ENCODE results near the gene TNFSF9. TPM values are rescaled to one million over a fixed set of nuclear protein-coding genes. Genes with fewer than 3 reads are reported as not detected.

TNFSF9 gene
- total RNA-seq, 2 experiments from 2014 or later = 1.5 to 1.8 TPM

DNA sequence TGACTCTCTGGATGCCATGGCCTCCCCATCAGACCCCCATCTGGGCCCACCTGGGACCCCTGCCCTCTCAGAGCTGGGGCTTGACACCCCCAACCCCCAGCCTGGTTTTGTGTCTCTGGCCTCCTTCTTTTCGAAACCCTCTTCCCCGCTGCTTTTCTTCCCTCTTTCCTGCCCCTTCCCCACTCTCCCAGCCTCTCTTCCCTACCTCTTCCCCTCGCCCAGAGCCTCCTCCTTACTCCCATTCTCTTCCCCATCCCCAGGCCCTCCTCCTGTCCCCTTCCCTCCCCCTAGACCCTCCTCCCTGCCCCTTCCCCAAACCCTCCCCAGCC, 2.1 kb downstream of the TNFSF9 start:
- Histone ChIP-seq H3K4me1 (ENCODE audit: insufficient read depth, low read length) (peaks cover 55% of the 10 kb centered on the region), H3K27ac (ENCODE audit: low read depth in 1 of 2, low read length in 2 of 2) (no peak overlapping the region), H3K9me3 (ENCODE audit: control insufficient read depth in 1 of 2, insufficient read depth in 1 of 2, low read length in 2 of 2) (no peaks in the 10 kb centered on the region), H3K36me3 (ENCODE audit: insufficient read depth, low read length) (no peaks in the 10 kb centered on the region), H3K4me3 (ENCODE audit: low read length) (peak overlapping the region; percentile 55), H3K27me3 (ENCODE audit: control insufficient read depth in 1 of 2, insufficient read depth in 2 of 2, low read length in 2 of 2) (peaks cover 15 to 23% of the 10 kb centered on the region in 2 experiments)
- POLR2A ChIA-PET = no interaction called here
- ATAC-seq (ENCODE audit: poor library complexity) = no peak
- peaks cover 55% of the 10 kb centered on the region for H3K4me1 Mint-ChIP-seq (ENCODE audit: low read depth)
- no peaks in the 10 kb centered on the region for H3K9me3 Mint-ChIP-seq
- TF ChIP-seq, protein P1, sequence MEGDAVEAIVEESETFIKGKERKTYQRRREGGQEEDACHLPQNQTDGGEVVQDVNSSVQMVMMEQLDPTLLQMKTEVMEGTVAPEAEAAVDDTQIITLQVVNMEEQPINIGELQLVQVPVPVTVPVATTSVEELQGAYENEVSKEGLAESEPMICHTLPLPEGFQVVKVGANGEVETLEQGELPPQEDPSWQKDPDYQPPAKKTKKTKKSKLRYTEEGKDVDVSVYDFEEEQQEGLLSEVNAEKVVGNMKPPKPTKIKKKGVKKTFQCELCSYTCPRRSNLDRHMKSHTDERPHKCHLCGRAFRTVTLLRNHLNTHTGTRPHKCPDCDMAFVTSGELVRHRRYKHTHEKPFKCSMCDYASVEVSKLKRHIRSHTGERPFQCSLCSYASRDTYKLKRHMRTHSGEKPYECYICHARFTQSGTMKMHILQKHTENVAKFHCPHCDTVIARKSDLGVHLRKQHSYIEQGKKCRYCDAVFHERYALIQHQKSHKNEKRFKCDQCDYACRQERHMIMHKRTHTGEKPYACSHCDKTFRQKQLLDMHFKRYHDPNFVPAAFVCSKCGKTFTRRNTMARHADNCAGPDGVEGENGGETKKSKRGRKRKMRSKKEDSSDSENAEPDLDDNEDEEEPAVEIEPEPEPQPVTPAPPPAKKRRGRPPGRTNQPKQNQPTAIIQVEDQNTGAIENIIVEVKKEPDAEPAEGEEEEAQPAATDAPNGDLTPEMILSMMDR (IDR thresholded peaks at IDR 0.05) = no peak
- H3K4me3 Mint-ChIP-seq = peak overlapping the region; percentile 47
- no peak overlapping the region for H3K27ac Mint-ChIP-seq
- peaks cover 54% of the 10 kb centered on the region for H3K27me3 Mint-ChIP-seq
- no peak for DNase-seq
- H3K36me3 Mint-ChIP-seq (ENCODE audit: low read depth) = no peaks in the 10 kb centered on the region
- CTCF ChIA-PET = interaction anchor here (1.4 kb wide), 1 partner anchor 16 kb away, joined by 4 read pairs; no protein-coding TSS in a partner anchor
- intact Hi-C loops (cut with DNase I, micrococcal nuclease) = no loop called here

DNA sequence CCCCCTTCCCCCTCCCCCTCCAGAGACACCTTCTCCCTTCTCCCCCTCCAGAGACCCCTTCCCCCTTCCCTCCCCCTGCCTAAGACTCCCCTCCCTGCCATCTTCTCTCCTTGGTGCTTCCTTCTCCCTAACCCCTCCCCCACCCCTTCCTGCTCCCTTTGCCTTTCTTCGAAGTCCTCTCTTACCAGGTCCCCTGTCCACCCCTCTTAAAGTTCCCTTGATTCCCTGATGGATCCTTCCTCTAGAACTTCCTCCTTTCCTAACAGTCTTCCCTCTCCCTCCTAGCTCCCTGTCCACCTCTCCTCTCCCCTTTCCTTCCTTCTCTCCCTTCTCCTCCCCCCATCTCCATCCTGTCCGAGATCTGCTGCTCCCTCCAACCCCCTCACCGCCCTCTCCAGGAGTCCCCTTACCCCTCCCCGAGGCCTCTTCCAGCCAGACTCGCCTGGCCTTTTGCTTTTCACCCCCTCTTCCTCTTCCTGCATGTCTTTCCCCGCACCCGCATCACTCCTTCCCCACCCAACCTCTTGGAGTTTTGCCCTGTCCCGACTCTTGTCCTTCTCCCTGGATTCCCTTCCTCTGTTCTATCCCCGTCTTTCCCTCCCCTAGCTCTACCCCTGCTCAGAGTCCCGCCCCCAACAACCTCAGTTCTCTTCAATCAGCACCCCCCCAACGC, 3.1 kb downstream of the TNFSF9 start:
- intact Hi-C loops (cut with DNase I, micrococcal nuclease) = no loop called here
- Mint-ChIP-seq H3K27me3 (peaks cover 54% of the 10 kb centered on the region), H3K27ac (no peak overlapping the region), H3K4me3 (no peak overlapping the region), H3K4me1 (ENCODE audit: low read depth) (peaks cover 56% of the 10 kb centered on the region), H3K36me3 (ENCODE audit: low read depth) (no peaks in the 10 kb centered on the region), H3K9me3 (no peaks in the 10 kb centered on the region)
- TF ChIP-seq, protein P1 (IDR thresholded peaks at IDR 0.05) = no peak
- peaks cover 58% of the 10 kb centered on the region for H3K4me1 ChIP-seq (ENCODE audit: insufficient read depth, low read length)
- no peak overlapping the region for H3K4me3 ChIP-seq (ENCODE audit: low read length)
- no peak overlapping the region for H3K27ac ChIP-seq (ENCODE audit: low read depth in 1 of 2, low read length in 2 of 2)
- ChIA-PET POLR2A (no interaction called here), CTCF (no interaction called here)
- H3K27me3 ChIP-seq (ENCODE audit: control insufficient read depth in 1 of 2, insufficient read depth in 2 of 2, low read length in 2 of 2) = peaks cover 15 to 23% of the 10 kb centered on the region in 2 experiments
- H3K36me3 ChIP-seq (ENCODE audit: insufficient read depth, low read length) = no peaks in the 10 kb centered on the region
- peaks cover 0 to 6% of the 10 kb centered on the region in 2 experiments for H3K9me3 ChIP-seq (ENCODE audit: control insufficient read depth in 1 of 2, insufficient read depth in 1 of 2, low read length in 2 of 2)
- DNase-seq (no peak), ATAC-seq (ENCODE audit: poor library complexity) (no peak)

DNA sequence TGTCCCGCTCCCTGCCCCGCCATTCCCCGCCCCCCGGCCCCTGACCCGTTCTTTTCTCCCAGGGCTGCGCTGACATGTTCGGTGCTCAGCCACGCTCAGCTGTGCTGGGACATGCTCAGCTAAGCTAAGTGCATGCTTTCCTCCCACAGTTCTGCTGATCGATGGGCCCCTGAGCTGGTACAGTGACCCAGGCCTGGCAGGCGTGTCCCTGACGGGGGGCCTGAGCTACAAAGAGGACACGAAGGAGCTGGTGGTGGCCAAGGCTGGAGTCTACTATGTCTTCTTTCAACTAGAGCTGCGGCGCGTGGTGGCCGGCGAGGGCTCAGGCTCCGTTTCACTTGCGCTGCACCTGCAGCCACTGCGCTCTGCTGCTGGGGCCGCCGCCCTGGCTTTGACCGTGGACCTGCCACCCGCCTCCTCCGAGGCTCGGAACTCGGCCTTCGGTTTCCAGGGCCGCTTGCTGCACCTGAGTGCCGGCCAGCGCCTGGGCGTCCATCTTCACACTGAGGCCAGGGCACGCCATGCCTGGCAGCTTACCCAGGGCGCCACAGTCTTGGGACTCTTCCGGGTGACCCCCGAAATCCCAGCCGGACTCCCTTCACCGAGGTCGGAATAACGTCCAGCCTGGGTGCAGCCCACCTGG, 3.7 kb downstream of the TNFSF9 start:
- no peak for ATAC-seq (ENCODE audit: poor library complexity)
- H3K36me3 ChIP-seq (ENCODE audit: insufficient read depth, low read length) = no peaks in the 10 kb centered on the region
- no peak overlapping the region for H3K27ac ChIP-seq (ENCODE audit: low read depth in 1 of 2, low read length in 2 of 2)
- H3K4me1 Mint-ChIP-seq (ENCODE audit: low read depth) = peaks cover 55% of the 10 kb centered on the region
- ChIA-PET CTCF (interaction anchor here (2.3 kb wide), 1 partner anchor 17 kb away, joined by 7 read pairs; no protein-coding TSS in a partner anchor), POLR2A (no interaction called here)
- H3K27me3 Mint-ChIP-seq = peaks cover 53% of the 10 kb centered on the region
- DNase-seq = no peak
- TF ChIP-seq, protein P1 (IDR thresholded peaks at IDR 0.05) = no peak
- no peaks in the 10 kb centered on the region for H3K36me3 Mint-ChIP-seq (ENCODE audit: low read depth)
- intact Hi-C loops (cut with DNase I, micrococcal nuclease) = no loop called here
- no peaks in the 10 kb centered on the region for H3K9me3 Mint-ChIP-seq
- peaks cover 58% of the 10 kb centered on the region for H3K4me1 ChIP-seq (ENCODE audit: insufficient read depth, low read length)
- peaks cover 15 to 23% of the 10 kb centered on the region in 2 experiments for H3K27me3 ChIP-seq (ENCODE audit: control insufficient read depth in 1 of 2, insufficient read depth in 2 of 2, low read length in 2 of 2)
- H3K4me3 Mint-ChIP-seq = peak overlapping the region; percentile 42
- no peak overlapping the region for H3K4me3 ChIP-seq (ENCODE audit: low read length)
- peaks cover 0 to 6% of the 10 kb centered on the region in 2 experiments for H3K9me3 ChIP-seq (ENCODE audit: control insufficient read depth in 1 of 2, insufficient read depth in 1 of 2, low read length in 2 of 2)
- no peak overlapping the region for H3K27ac Mint-ChIP-seq
